SK-N-MC (cell line): ENCODE measurements around the gene PKIB.

Experiments used
- EZH2 ChIP-seq: fragments of 200-600 bp; sonication (generic); IDR thresholded peaks from one replicate; pipeline ENCODE4 v1.6.1; 2017; ENCODE audit warnings: antibody characterized with exemption
- POLR2AphosphoS5 ChIP-seq: IDR thresholded peaks from 2 replicates; pipeline ENCODE4 v1.6.1; 2012; ENCODE audit warnings: mild to moderate bottlenecking, low read depth, low read length, borderline replicate concordance

DNA sequence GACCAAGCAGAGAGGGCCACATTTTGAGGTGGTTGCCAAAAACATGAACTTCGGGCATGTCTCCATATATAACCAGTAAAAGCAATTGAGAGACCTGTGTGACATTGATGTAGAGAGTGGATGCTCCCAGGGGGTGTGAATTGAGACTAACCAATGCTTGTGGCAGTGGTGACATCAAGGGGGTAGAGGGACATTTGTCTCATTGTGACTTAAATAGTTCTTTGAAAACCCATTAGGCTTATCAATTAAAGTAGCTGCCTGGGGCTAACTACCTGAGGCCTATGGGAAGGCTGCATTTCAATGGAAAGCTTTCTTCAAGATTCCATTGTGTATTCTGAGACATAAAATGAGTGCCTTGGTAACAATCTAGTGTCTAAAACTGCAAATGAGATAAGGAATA lies 87.3 kb downstream of the PKIB start:
- TF ChIP-seq EZH2: no peak
- no peak for TF ChIP-seq POLR2AphosphoS5
